IMR-90 (cell line): ENCODE results near the gene SPTLC3. TPM values are rescaled to one million over a fixed set of nuclear protein-coding genes. Genes with fewer than 3 reads are reported as not detected.

Experiments used
- ATAC-seq: fragments of 200-7000 bp; cut with Tn5 transposase; 2 replicates; pipeline ENCODE4 v1.9.1; 2020; ENCODE audit warnings: low read depth, mild to moderate bottlenecking, moderate library complexity
- BruUV-seq: library from RNA; stranded (reverse); fragments of 400-500 nt; replicated peaks from 2 replicates; lab custom pipeline; 2021; lab: Mats Ljungman, UMichigan
- CTCF ChIA-PET: fragments of 300-600 bp; formaldehyde crosslinking; extraction: SDS; loops from one replicate; lab custom pipeline; 2021; ENCODE audit warnings: antibody characterized with exemption; lab: Yijun Ruan, JAX
- POLR2A ChIA-PET: fragments of 300-600 bp; sonication (Branson Sonifier 250); formaldehyde crosslinking; loops from one replicate; lab custom pipeline; 2022; ENCODE audit warnings: antibody characterized with exemption; ENCODE audit not compliant: unreplicated experiment; lab: Charles Lee
- DNase-seq: peaks from one replicate; pipeline ENCODE4 v3.0.0; 2013
- H2AFZ ChIP-seq: replicated peaks from 2 replicates; pipeline ENCODE3; 2013; ENCODE audit warnings: low read length, mild to moderate bottlenecking; ENCODE audit not compliant: poor library complexity
- H2AK5ac ChIP-seq: 2 replicates; pipeline ENCODE4 v1.6.1; 2013; ENCODE audit warnings: low read depth, low read length, inconsistent platforms
- H2AK9ac ChIP-seq: replicated peaks from 2 replicates; pipeline ENCODE3; 2013; ENCODE audit warnings: mild to moderate bottlenecking, low read depth, low read length, moderate library complexity; ENCODE audit not compliant: poor library complexity
- H2BK120ac ChIP-seq: 2 replicates; pipeline ENCODE4 v1.6.1; 2013; ENCODE audit warnings: low read depth, low read length, inconsistent platforms
- H2BK15ac ChIP-seq: 3 replicates; pipeline ENCODE4 v1.6.1; 2013; ENCODE audit warnings: low read depth, low read length, inconsistent platforms
- H2BK20ac ChIP-seq: 2 replicates; pipeline ENCODE4 v1.6.1; 2013; ENCODE audit warnings: low read depth, mild to moderate bottlenecking, inconsistent platforms, low read length, moderate library complexity
- H2BK5ac ChIP-seq: 2 replicates; pipeline ENCODE4 v1.6.1; 2013; ENCODE audit warnings: mild to moderate bottlenecking, low read depth, low read length, inconsistent platforms; ENCODE audit not compliant: poor library complexity, severe bottlenecking
- H3K14ac ChIP-seq: replicated peaks from 2 replicates; pipeline ENCODE4 v1.6.1; 2013; ENCODE audit warnings: low read depth, low read length, inconsistent platforms
- H3K18ac ChIP-seq: 2 replicates; pipeline ENCODE4 v1.6.1; 2013; ENCODE audit warnings: low read depth, low read length, control low read depth
- H3K23ac ChIP-seq: 2 replicates; pipeline ENCODE4 v1.6.1; 2013; ENCODE audit warnings: low read depth, low read length, inconsistent platforms
- H3K27ac ChIP-seq: 2 replicates; pipeline ENCODE4 v1.5.1; 2013; ENCODE audit warnings: mild to moderate bottlenecking, control low read depth, low read length; ENCODE audit not compliant: insufficient read depth
- H3K27me3 ChIP-seq: 2 replicates; pipeline ENCODE4 v1.6.1; 2013; ENCODE audit warnings: low read length; ENCODE audit not compliant: control insufficient read depth, insufficient read depth
- H3K36me3 ChIP-seq: 2 replicates; pipeline ENCODE4 v1.6.1; 2013; ENCODE audit warnings: low read length, mixed read lengths; ENCODE audit not compliant: control insufficient read depth, insufficient read depth
- H3K4ac ChIP-seq: 2 replicates; pipeline ENCODE4 v1.6.1; 2013; ENCODE audit warnings: low read depth, low read length, inconsistent platforms
- H3K4me1 ChIP-seq: 2 replicates; pipeline ENCODE4 v1.6.1; 2013; ENCODE audit warnings: low read length, mixed read lengths; ENCODE audit not compliant: control insufficient read depth, insufficient read depth
- H3K4me2 ChIP-seq: 2 replicates; pipeline ENCODE4 v1.6.1; 2013; ENCODE audit warnings: low read depth, mild to moderate bottlenecking, control low read depth, low read length, moderate library complexity
- H3K4me3 ChIP-seq: 2 replicates; pipeline ENCODE4 v1.5.1; 2013; ENCODE audit warnings: low read depth, mild to moderate bottlenecking, control low read depth, low read length, moderate library complexity; ENCODE audit not compliant: insufficient read depth
- H3K56ac ChIP-seq: 2 replicates; pipeline ENCODE4 v1.6.1; 2013; ENCODE audit warnings: low read length, inconsistent platforms; ENCODE audit not compliant: insufficient read depth; ENCODE audit errors: extremely low read depth
- H3K79me1 ChIP-seq, 2 experiments: 2 replicates each; pipeline ENCODE4 v1.6.1; 2013; ENCODE audit warnings: low read length in 2 of 2, inconsistent platforms in 1 of 2, low read depth in 1 of 2
- H3K9ac ChIP-seq: 2 replicates; pipeline ENCODE4 v1.6.1; 2013; ENCODE audit warnings: low read depth, low read length, control low read depth
- H3K9me1 ChIP-seq: 2 replicates; pipeline ENCODE4 v1.6.1; 2013; ENCODE audit warnings: low read length, inconsistent platforms; ENCODE audit not compliant: insufficient read depth
- H3K9me3 ChIP-seq: 2 replicates; pipeline ENCODE4 v1.6.1; 2013; ENCODE audit warnings: low read length; ENCODE audit not compliant: control insufficient read depth, insufficient read depth
- H4K20me1 ChIP-seq: 2 replicates; pipeline ENCODE4 v1.6.1; 2013; ENCODE audit warnings: low read length, inconsistent platforms; ENCODE audit not compliant: insufficient read depth
- H4K5ac ChIP-seq: 2 replicates; pipeline ENCODE4 v1.6.1; 2013; ENCODE audit warnings: mild to moderate bottlenecking, low read depth, low read length, control low read depth
- H4K8ac ChIP-seq, 2 experiments: 2 replicates each; pipeline ENCODE4 v1.6.1; 2013; ENCODE audit warnings: low read depth in 2 of 2, low read length in 2 of 2, control low read depth in 1 of 2, inconsistent platforms in 1 of 2
- H4K91ac ChIP-seq: 2 replicates; pipeline ENCODE4 v1.6.1; 2013; ENCODE audit warnings: low read depth, low read length, inconsistent platforms; ENCODE audit not compliant: insufficient read depth
- CTCF ChIP-seq: conservative IDR thresholded peaks from 2 replicates; pipeline ENCODE4 v1.5.1; 2012; ENCODE audit warnings: mild to moderate bottlenecking, low read depth, low read length, improper control_type of control experiment
- FOS ChIP-seq: fragments of 150-350 bp; IDR thresholded peaks from 2 replicates; pipeline ENCODE4 v1.6.1; 2016; ENCODE audit warnings: low read depth, low read length
- NFE2L2 ChIP-seq: fragments of 150-350 bp; IDR thresholded peaks from 2 replicates; pipeline ENCODE4 v1.6.1; 2016; ENCODE audit warnings: low read depth, mild to moderate bottlenecking, low read length
- RCOR1 ChIP-seq: IDR thresholded peaks from 2 replicates; pipeline ENCODE4 v1.6.1; 2012; ENCODE audit warnings: mild to moderate bottlenecking, low read length, improper control_type of control experiment; ENCODE audit not compliant: insufficient replicate concordance
- SMC3 ChIP-seq: fragments of 150-350 bp; IDR thresholded peaks from 2 replicates; pipeline ENCODE4 v1.6.1; 2016; ENCODE audit warnings: low read depth, mild to moderate bottlenecking, antibody characterized with exemption, low read length, moderate library complexity
- WGBS, 2 experiments: methylation state at CpG; one replicate each; pipeline versions ENCODE4 v1.1.5 to v1.1.7; 2013; ENCODE audit warnings: missing lambda C conversion rate in 2 of 2; ENCODE audit not compliant: insufficient read length in 1 of 2; ENCODE audit errors: extremely low coverage in 2 of 2; 5-methylcytosine and 5-hydroxymethylcytosine counted together
- dilution Hi-C: fragments of 300-500 bp; cut with HindIII; formaldehyde crosslinking; loops from one replicate; pipeline ENCODE4 v1.14.3; 2018; ENCODE audit warnings: low sequenced_read_pairs; ENCODE audit not compliant: unreplicated experiment
- in situ Hi-C: fragments of 300-500 bp; cut with MboI; formaldehyde crosslinking; loops from 3 replicates; pipeline ENCODE4 v1.14.3; 2019; ENCODE audit warnings: low sequenced_read_pairs, inconsistent platforms, mixed read lengths
- intact Hi-C: fragments of 100-400 bp; cut with micrococcal nuclease; formaldehyde crosslinking; loops from 2 replicates; pipeline ENCODE4 v1.10.0; 2022
- polyA plus RNA-seq, 3 experiments: library from polyadenylated mRNA; depleted of rRNA; stranded (reverse); fragments of >200 nt; gene quantifications; 2 replicates each; pipeline ENCODE4 v1.2.3, GENCODE V29; 2012; ENCODE audit warnings: low replicate concordance in 1 of 3
- total RNA-seq: library from RNA; depleted of rRNA; stranded (reverse); fragments of >200 nt; gene quantifications from 2 replicates; pipeline ENCODE4 v1.2.3, GENCODE V29; 2012

Gene SPTLC3
- total and polyA plus RNA-seq, 2 of the 4 experiments (the other 2 are of a cell fraction), result 0.44 to 1.6 TPM

GRCh38 chr20:13200767-13201500 is 192.2 kb downstream of the SPTLC3 start:
- in situ Hi-C loops, result no loop called here
- no peak for ATAC-seq

More at GRCh38 chr20:13200767-13201500, 192.2 kb downstream of the SPTLC3 start:
- Histone ChIP-seq H3K14ac (no peak overlapping the region), H4K5ac (no peak overlapping the region), H2BK20ac (no peak overlapping the region), H2BK5ac (no peak overlapping the region), H4K8ac (no peak overlapping the region), H3K79me1 (no peaks in the 10 kb centered on the region), H3K4ac (no peak overlapping the region), H3K27ac (no peak overlapping the region), H3K18ac (no peak overlapping the region), H3K4me3 (no peak overlapping the region), H2AK9ac (no peak overlapping the region), H3K9me1 (no peaks in the 10 kb centered on the region), H3K23ac (no peak overlapping the region), H3K4me2 (no peak overlapping the region), H3K4me1 (no peaks in the 10 kb centered on the region), H2AK5ac (no peak overlapping the region), H2BK15ac (no peak overlapping the region), H2BK120ac (no peak overlapping the region), H3K9ac (no peak overlapping the region), H3K9me3 (no peaks in the 10 kb centered on the region), H2AFZ (no peak overlapping the region), H4K20me1 (no peaks in the 10 kb centered on the region), H3K56ac (no peak overlapping the region), H3K27me3 (no peaks in the 10 kb centered on the region), H3K36me3 (no peaks in the 10 kb centered on the region), H4K91ac (no peak overlapping the region)
- TF ChIP-seq FOS (no peak), CTCF (no peak), RCOR1 (no peak), SMC3 (no peak), NFE2L2 (no peak)
- CTCF ChIA-PET, result no interaction called here
- no TSS peak for BruUV-seq
- DNase-seq, result no peak
- dilution Hi-C loops (no loop called here), intact Hi-C loops (no loop called here)
- WGBS, 2 experiments, result 47% methylated on average over 3 of the region's 5 CpGs; no CpG with 5 or more reads in 1 of the 2 experiments
- POLR2A ChIA-PET, result no interaction called here
